COLO668 (cell line): ENCODE measurements around the gene IGFBP1.
"Not testable (repeated sequence)": the region's sequence is repeated elsewhere in the genome, so short reads cannot be mapped to it uniquely, and the experiment has no call there.

Source experiments
- DNase-seq: peaks from one replicate; lab custom pipeline; 2025; ENCODE audit not compliant: unreplicated experiment; lab: John Stamatoyannopoulos, UW

The IGFBP1 gene

GRCh38 chr7:45930967-45931366 is 42.7 kb downstream of the IGFBP1 start:
- DNase-seq, result no peak

- no peak for DNase-seq
These were observed 49.0 kb downstream of the IGFBP1 start for GRCh38 chr7:45937301-45937700.

- DNase-seq, result no peak
These were observed 49.6 kb downstream of the IGFBP1 start for GRCh38 chr7:45937862-45938261.

GRCh38 chr7:45938626-45939302 is 50.5 kb downstream of the IGFBP1 start:
- DNase-seq, result peak; percentile 52

- no peak for DNase-seq
These were observed 51.3 kb downstream of the IGFBP1 start for GRCh38 chr7:45939574-45939973.

GRCh38 chr7:45940237-45940781 is 52.0 kb downstream of the IGFBP1 start:
- DNase-seq, result not testable (repeated sequence)

- no peak for DNase-seq
These were observed 52.7 kb downstream of the IGFBP1 start for GRCh38 chr7:45940939-45941338.
